Colonic mucosa (tissue), 4 donors: Measurements from ENCODE around the gene LGALS9. TPM values are rescaled to one million over a fixed set of nuclear protein-coding genes. Genes with fewer than 3 reads are reported as not detected.
"Not testable (repeated sequence)": the region's sequence is repeated elsewhere in the genome, so short reads cannot be mapped to it uniquely, and the experiment has no call there.

Experiments
- DNase-seq: peaks from one replicate; pipeline ENCODE4 v3.0.0-alpha.2; 2020
- H3K27ac ChIP-seq: fragments of 200-600 bp; one replicate; pipeline ENCODE4 v1.8.0; 2021
- H3K27me3 ChIP-seq: fragments of 200-600 bp; one replicate; pipeline ENCODE4 v1.8.0; 2021
- H3K36me3 ChIP-seq: fragments of 200-600 bp; one replicate; pipeline ENCODE4 v1.8.0; 2021
- H3K4me1 ChIP-seq: fragments of 200-600 bp; one replicate; pipeline ENCODE4 v1.8.0; 2021; ENCODE audit warnings: mild to moderate bottlenecking
- H3K4me3 ChIP-seq: fragments of 200-600 bp; one replicate; pipeline ENCODE4 v1.8.0; 2021
- H3K9ac ChIP-seq, 2 donors: one replicate each; pipeline ENCODE4 v1.7.0; 2013; ENCODE audit warnings: control low read depth in 2 of 2, low read depth in 2 of 2, low read length in 2 of 2
- H3K9me3 ChIP-seq: fragments of 200-600 bp; one replicate; pipeline ENCODE4 v1.8.0; 2021
- CTCF ChIP-seq: fragments of 200-600 bp; IDR thresholded peaks from one replicate; pipeline ENCODE4 v1.8.0; 2022; ENCODE audit warnings: antibody characterized with exemption, mild to moderate bottlenecking
- intact Hi-C: fragments of 100-400 bp; cut with DNase I; formaldehyde crosslinking; loops from one replicate; pipeline ENCODE4 v1.14.1; 2022
- total RNA-seq, 2 donors: library from RNA; stranded (reverse); fragmentation: NEBNext Ultra II Directional in 1 of 2; extraction: Animal tissue kit (Norgen Biotek cat#: 25700) in 1 of 2; gene quantifications; one replicate each; pipeline ENCODE4 v1.2.1, GENCODE V29; 2021
- donor health status: healthy.
- donor health status: DM: no; HTN: no; CAD: no.
- donor health status: DM: no; HTN: no; CAD: no.

The LGALS9 gene
- total RNA-seq, 2 donors from 2014 or later = 370 to 444 TPM

GRCh38 chr17:27646232-27646631 is 15.2 kb downstream of the LGALS9 start:
- intact Hi-C loops = no loop called here
- no peak overlapping the region for H3K4me3 ChIP-seq
- no peaks in the 10 kb centered on the region for H3K9me3 ChIP-seq
- DNase-seq = no peak
- no peak for TF ChIP-seq CTCF
- no peaks in the 10 kb centered on the region for H3K36me3 ChIP-seq
- H3K27me3 ChIP-seq = no peaks in the 10 kb centered on the region
- H3K9ac ChIP-seq = no peak overlapping the region
- H3K4me1 ChIP-seq = peaks cover 5% of the 10 kb centered on the region
- peak overlapping the region; percentile 74 for H3K27ac ChIP-seq

- peak overlapping the region; percentile 74 for H3K27ac ChIP-seq
- H3K27me3 ChIP-seq = no peaks in the 10 kb centered on the region
- H3K4me1 ChIP-seq = peaks cover 5% of the 10 kb centered on the region
- no peak overlapping the region for H3K4me3 ChIP-seq
- intact Hi-C loops = no loop called here
- peak; percentile 85 for DNase-seq
- no peak for TF ChIP-seq CTCF
- H3K36me3 ChIP-seq = no peaks in the 10 kb centered on the region
- H3K9ac ChIP-seq = peak overlapping the region in 1 of 2 donors; percentile 62
- H3K9me3 ChIP-seq = no peaks in the 10 kb centered on the region
Measured at GRCh38 chr17:27647765-27648164, 16.8 kb downstream of the LGALS9 start.

GRCh38 chr17:27649111-27649571 is 18.2 kb downstream of the LGALS9 start:
- H3K27me3 ChIP-seq, H3K4me3 ChIP-seq, DNase-seq, H3K4me1 ChIP-seq, H3K9ac ChIP-seq, intact Hi-C loops, H3K9me3 ChIP-seq, H3K36me3 ChIP-seq, H3K27ac ChIP-seq: not testable (repeated sequence)

- Histone ChIP-seq H3K4me3 (no peak overlapping the region), H3K27ac (no peak overlapping the region), H3K9me3 (no peaks in the 10 kb centered on the region), H3K27me3 (no peaks in the 10 kb centered on the region), H3K36me3 (no peaks in the 10 kb centered on the region), H3K9ac (no peak overlapping the region), H3K4me1 (peaks cover 5% of the 10 kb centered on the region)
- TF ChIP-seq CTCF = no peak
- no peak for DNase-seq
- intact Hi-C loops = loop anchor here (5.0 to 10.0 kb wide), 2 partner anchors 227 to 415 kb away; no protein-coding TSS in a partner anchor
Measured at GRCh38 chr17:27649929-27650328, 18.9 kb downstream of the LGALS9 start.

- Histone ChIP-seq H3K27ac (no peak overlapping the region), H3K9ac (no peak overlapping the region), H3K4me1 (peaks cover 5% of the 10 kb centered on the region), H3K27me3 (no peaks in the 10 kb centered on the region), H3K4me3 (no peak overlapping the region), H3K9me3 (no peaks in the 10 kb centered on the region), H3K36me3 (no peaks in the 10 kb centered on the region)
- TF ChIP-seq CTCF = no peak
- DNase-seq = no peak
- intact Hi-C loops = loop anchor here (1.0 to 10.0 kb wide), 3 partner anchors 48 to 416 kb away; no protein-coding TSS in a partner anchor
Measured at GRCh38 chr17:27650836-27651235, 19.8 kb downstream of the LGALS9 start.

GRCh38 chr17:27651411-27652345 is 20.7 kb downstream of the LGALS9 start:
- Histone ChIP-seq H3K27ac (no peak overlapping the region), H3K27me3 (no peaks in the 10 kb centered on the region), H3K9ac (no peak overlapping the region), H3K9me3 (no peaks in the 10 kb centered on the region), H3K36me3 (no peaks in the 10 kb centered on the region), H3K4me1 (peaks cover 5% of the 10 kb centered on the region), H3K4me3 (no peak overlapping the region)
- TF ChIP-seq CTCF = peak; percentile 94
- DNase-seq = peak; percentile 75
- intact Hi-C loops = loop anchor here (1.0 to 10.0 kb wide), 3 partner anchors 48 to 417 kb away; no protein-coding TSS in a partner anchor

- H3K27me3 ChIP-seq, H3K27ac ChIP-seq, DNase-seq, H3K4me3 ChIP-seq, H3K9ac ChIP-seq, H3K4me1 ChIP-seq, H3K9me3 ChIP-seq, H3K36me3 ChIP-seq: not testable (repeated sequence)
- intact Hi-C loops = loop anchor here (5.0 to 10.0 kb wide), 2 partner anchors 224 to 419 kb away; no protein-coding TSS in a partner anchor
Measured at GRCh38 chr17:27653449-27653971, 22.5 kb downstream of the LGALS9 start.
